IMR-90 (cell line): ENCODE data around the gene REST.

Experiments
- CTCF ChIP-seq: conservative IDR thresholded peaks from 2 replicates; pipeline ENCODE4 v1.5.1; 2012; ENCODE audit warnings: mild to moderate bottlenecking, low read depth, low read length, improper control_type of control experiment
- FOS ChIP-seq: fragments of 150-350 bp; IDR thresholded peaks from 2 replicates; pipeline ENCODE4 v1.6.1; 2016; ENCODE audit warnings: low read depth, low read length
- MXI1 ChIP-seq: IDR thresholded peaks from 2 replicates; pipeline ENCODE4 v1.6.1; 2012; ENCODE audit warnings: low read depth, mild to moderate bottlenecking, low read length, moderate library complexity, borderline replicate concordance
- SMC3 ChIP-seq: fragments of 150-350 bp; IDR thresholded peaks from 2 replicates; pipeline ENCODE4 v1.6.1; 2016; ENCODE audit warnings: low read depth, mild to moderate bottlenecking, antibody characterized with exemption, low read length, moderate library complexity

- TF ChIP-seq MXI1 (no peak), CTCF (no peak), FOS (no peak), SMC3 (no peak)
Measured at GRCh38 chr4:56861360-56861759, 46.3 kb upstream of the REST start.
